ENCODE data around the gene IMP4. TPM values are rescaled to one million over a fixed set of nuclear protein-coding genes. Genes with fewer than 3 reads are reported as not detected.

The IMP4 gene
- total RNA-seq, 1 experiment from 2014 or later, result 91.6 TPM

GRCh38 chr2:130385709-130386108, 43.0 kb downstream of the IMP4 start:
- H3K4me3 ChIP-seq (ENCODE audit: insufficient read depth, low read depth, low read length), result no peak overlapping the region

DNA sequence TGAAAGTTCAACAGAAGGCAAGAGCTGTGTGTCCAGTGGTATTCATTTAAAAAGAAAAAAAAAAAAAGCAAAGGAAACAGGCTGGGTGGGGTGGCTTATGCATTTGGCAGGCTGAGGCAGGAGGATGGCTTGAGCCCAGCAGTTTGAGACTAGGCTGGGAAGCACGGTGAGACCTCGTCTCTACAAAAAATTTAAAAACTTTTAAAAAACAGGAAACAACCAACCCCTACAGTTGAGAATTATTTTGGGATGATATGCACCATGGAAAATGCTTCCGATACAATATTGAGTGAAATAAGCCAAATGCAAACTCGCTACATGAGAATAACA, 44.3 kb downstream of the IMP4 start:
- H3K36me3 ChIP-seq (replicated peaks; ENCODE audit: control insufficient read depth, insufficient read depth, low read length), result no peaks in the 10 kb centered on the region
- no peak for DNase-seq
- H3K27me3 ChIP-seq (ENCODE audit: control insufficient read depth, insufficient read depth, low read length), result peaks cover 2% of the 10 kb centered on the region; the same call in 1 of the 2 replicates
- H3K4me3 ChIP-seq (ENCODE audit: insufficient read depth, low read depth, low read length), result no peak overlapping the region

More at GRCh38 chr2:130385709-130386108, 43.0 kb downstream of the IMP4 start:
- Histone ChIP-seq H3K27me3 (ENCODE audit: control insufficient read depth, insufficient read depth, low read length) (no peaks in the 10 kb centered on the region; the same call in 1 of the 2 replicates), H3K36me3 (replicated peaks; ENCODE audit: control insufficient read depth, insufficient read depth, low read length) (no peaks in the 10 kb centered on the region)
- no peak for DNase-seq

GRCh38 chr2:130387804-130388203, 45.1 kb downstream of the IMP4 start:
- no peak overlapping the region for H3K4me3 ChIP-seq (ENCODE audit: insufficient read depth, low read depth, low read length)
- DNase-seq, result no peak
- H3K36me3 ChIP-seq (replicated peaks; ENCODE audit: control insufficient read depth, insufficient read depth, low read length), result no peaks in the 10 kb centered on the region
- peaks cover 5% of the 10 kb centered on the region; the same call in 1 of the 2 replicates for H3K27me3 ChIP-seq (ENCODE audit: control insufficient read depth, insufficient read depth, low read length)

GRCh38 chr2:130388221-130388907, 45.7 kb downstream of the IMP4 start:
- H3K27me3 ChIP-seq (ENCODE audit: control insufficient read depth, insufficient read depth, low read length), result peaks cover 5% of the 10 kb centered on the region; the same call in 1 of the 2 replicates
- H3K36me3 ChIP-seq (replicated peaks; ENCODE audit: control insufficient read depth, insufficient read depth, low read length), result no peaks in the 10 kb centered on the region
- no peak overlapping the region for H3K4me3 ChIP-seq (ENCODE audit: insufficient read depth, low read depth, low read length)
- DNase-seq, result no peak

- Histone ChIP-seq H3K36me3 (replicated peaks; ENCODE audit: control insufficient read depth, insufficient read depth, low read length) (no peaks in the 10 kb centered on the region), H3K27me3 (ENCODE audit: control insufficient read depth, insufficient read depth, low read length) (peaks cover 5% of the 10 kb centered on the region; the same call in 1 of the 2 replicates), H3K4me3 (ENCODE audit: insufficient read depth, low read depth, low read length) (no peak overlapping the region)
- DNase-seq, result no peak
These were observed 46.7 kb downstream of the IMP4 start for GRCh38 chr2:130389358-130389757.

DNA sequence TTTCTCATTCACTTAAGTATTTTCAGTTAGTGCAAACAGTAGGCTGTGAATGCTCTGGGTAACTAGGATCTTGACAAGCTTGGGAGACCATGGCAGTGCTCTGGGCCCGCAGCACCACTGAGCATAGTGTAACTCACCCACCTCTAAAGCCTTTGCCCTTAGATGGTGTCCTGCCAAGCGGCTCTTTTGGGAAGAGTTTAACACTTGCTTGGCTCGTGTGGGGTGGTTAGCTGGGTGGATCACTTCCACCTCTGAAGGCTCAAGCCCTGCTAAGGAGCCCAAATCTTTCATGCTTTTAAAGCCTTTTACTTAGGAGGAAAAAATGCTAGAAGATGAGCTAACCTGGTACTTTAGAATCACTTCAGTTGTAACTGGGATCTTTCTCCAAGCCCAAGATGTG, 47.1 kb downstream of the IMP4 start:
- Histone ChIP-seq H3K27me3 (ENCODE audit: control insufficient read depth, insufficient read depth, low read length) (peaks cover 5% of the 10 kb centered on the region; the same call in 1 of the 2 replicates), H3K36me3 (replicated peaks; ENCODE audit: control insufficient read depth, insufficient read depth, low read length) (no peaks in the 10 kb centered on the region), H3K4me3 (ENCODE audit: insufficient read depth, low read depth, low read length) (no peak overlapping the region)
- DNase-seq, result no peak

GRCh38 chr2:130390460-130391057, 47.9 kb downstream of the IMP4 start:
- H3K36me3 ChIP-seq (replicated peaks; ENCODE audit: control insufficient read depth, insufficient read depth, low read length), result no peaks in the 10 kb centered on the region
- peak overlapping the region; percentile 63; the same call in 1 of the 2 replicates for H3K4me3 ChIP-seq (ENCODE audit: insufficient read depth, low read depth, low read length)
- peak; percentile 40 for DNase-seq
- peaks cover 5% of the 10 kb centered on the region; the same call in 1 of the 2 replicates for H3K27me3 ChIP-seq (ENCODE audit: control insufficient read depth, insufficient read depth, low read length)

- peak; percentile 89 for DNase-seq
- Histone ChIP-seq H3K4me3 (ENCODE audit: insufficient read depth, low read depth, low read length) (peak overlapping the region; percentile 63), H3K27me3 (ENCODE audit: control insufficient read depth, insufficient read depth, low read length) (peaks cover 5% of the 10 kb centered on the region; the same call in 1 of the 2 replicates), H3K36me3 (replicated peaks; ENCODE audit: control insufficient read depth, insufficient read depth, low read length) (no peaks in the 10 kb centered on the region)
These were observed 48.6 kb downstream of the IMP4 start for GRCh38 chr2:130391058-130391871.

- Histone ChIP-seq H3K36me3 (replicated peaks; ENCODE audit: control insufficient read depth, insufficient read depth, low read length) (no peaks in the 10 kb centered on the region), H3K4me3 (ENCODE audit: insufficient read depth, low read depth, low read length) (peak overlapping the region; percentile 63), H3K27me3 (ENCODE audit: control insufficient read depth, insufficient read depth, low read length) (peaks cover 5% of the 10 kb centered on the region; the same call in 1 of the 2 replicates)
- DNase-seq, result no peak
These were observed 49.4 kb downstream of the IMP4 start for GRCh38 chr2:130391872-130392670.

DNA sequence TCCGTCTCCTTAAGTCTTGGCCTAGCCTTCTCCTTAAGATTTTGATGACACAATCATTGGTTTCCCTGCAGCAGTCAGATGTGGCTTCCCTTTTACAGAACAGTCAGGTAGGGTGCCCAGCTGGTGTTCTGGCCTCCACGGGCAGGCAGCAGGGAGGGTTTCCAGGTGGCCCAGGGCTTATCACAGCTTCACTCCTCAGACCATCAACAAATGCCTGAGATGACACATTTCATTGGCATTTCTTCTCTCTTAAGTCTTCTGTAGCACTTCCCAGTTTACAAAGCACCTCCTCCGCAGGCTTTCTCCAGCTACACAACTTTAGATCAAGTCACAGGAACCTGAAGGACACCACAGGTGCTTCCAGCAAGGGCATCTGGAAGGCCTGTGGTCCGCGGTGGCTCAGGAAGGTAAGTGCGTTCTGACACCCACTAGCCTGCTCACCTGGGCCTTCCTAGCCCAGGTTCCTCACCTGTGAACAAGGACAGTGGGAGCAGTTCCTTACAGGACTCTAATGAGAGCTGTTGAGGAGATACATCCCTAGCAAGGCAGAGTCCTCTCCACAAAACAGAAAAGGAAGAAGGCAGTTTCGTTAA, 50.7 kb downstream of the IMP4 start:
- no peaks in the 10 kb centered on the region for H3K36me3 ChIP-seq (replicated peaks; ENCODE audit: control insufficient read depth, insufficient read depth, low read length)
- H3K27me3 ChIP-seq (ENCODE audit: control insufficient read depth, insufficient read depth, low read length), result peaks cover 5% of the 10 kb centered on the region; the same call in 1 of the 2 replicates
- H3K4me3 ChIP-seq (ENCODE audit: insufficient read depth, low read depth, low read length), result no peak overlapping the region
- no peak for DNase-seq

Other genes starting within 250 kb of the IMP4 start
- gene POTEF, start 213.7 kb upstream of the IMP4 start, total RNA-seq (2014; rRNA removed; shearing (Covaris generic)), result 0.69 and 1.3 TPM in 2 replicates
- gene CCDC74B, start 197.8 kb upstream of the IMP4 start, total RNA-seq (2014; rRNA removed; shearing (Covaris generic)), result 7.3 and 7.4 TPM in 2 replicates
- 68.8 and 69.7 TPM in 2 replicates for gene SMPD4, start 161.3 kb upstream of the IMP4 start, total RNA-seq (2014; rRNA removed; shearing (Covaris generic))
- gene MZT2B, start 160.6 kb upstream of the IMP4 start, total RNA-seq (2014; rRNA removed; shearing (Covaris generic)), result 268 and 277 TPM in 2 replicates
- gene TUBA3E, start 144.5 kb upstream of the IMP4 start, total RNA-seq (2014; rRNA removed; shearing (Covaris generic)), result not detected in 2 replicates
- gene PTPN18, start 13.2 kb downstream of the IMP4 start, total RNA-seq (2014; rRNA removed; shearing (Covaris generic)), result 9.6 and 11.9 TPM in 2 replicates
- 0.07 TPM in 2 replicates for gene POTEI, start 166.4 kb downstream of the IMP4 start, total RNA-seq (2014; rRNA removed; shearing (Covaris generic))
- gene CFC1B, start 178.3 kb downstream of the IMP4 start, total RNA-seq (2014; rRNA removed; shearing (Covaris generic)), result not detected in 2 replicates